Loucy (cell line): ENCODE results near the gene FTCD.

ENCODE experiments used
- EZH2phosphoT487 ChIP-seq: fragments of 200-600 bp; IDR thresholded peaks from 2 replicates; pipeline ENCODE4 v1.6.1; 2018; ENCODE audit warnings: antibody characterized with exemption, mild to moderate bottlenecking, moderate library complexity, borderline replicate concordance
- TF ChIP-seq, protein P1 (sequence below): fragments of 200-600 bp; sonication (generic); conservative IDR thresholded peaks from 2 replicates; pipeline ENCODE4 v1.5.1; 2014; ENCODE audit warnings: mild to moderate bottlenecking, antibody characterized with exemption, low read length

GRCh38 chr21:46159841-46160656 is 4.7 kb upstream of the FTCD start:
- TF ChIP-seq, protein P1, sequence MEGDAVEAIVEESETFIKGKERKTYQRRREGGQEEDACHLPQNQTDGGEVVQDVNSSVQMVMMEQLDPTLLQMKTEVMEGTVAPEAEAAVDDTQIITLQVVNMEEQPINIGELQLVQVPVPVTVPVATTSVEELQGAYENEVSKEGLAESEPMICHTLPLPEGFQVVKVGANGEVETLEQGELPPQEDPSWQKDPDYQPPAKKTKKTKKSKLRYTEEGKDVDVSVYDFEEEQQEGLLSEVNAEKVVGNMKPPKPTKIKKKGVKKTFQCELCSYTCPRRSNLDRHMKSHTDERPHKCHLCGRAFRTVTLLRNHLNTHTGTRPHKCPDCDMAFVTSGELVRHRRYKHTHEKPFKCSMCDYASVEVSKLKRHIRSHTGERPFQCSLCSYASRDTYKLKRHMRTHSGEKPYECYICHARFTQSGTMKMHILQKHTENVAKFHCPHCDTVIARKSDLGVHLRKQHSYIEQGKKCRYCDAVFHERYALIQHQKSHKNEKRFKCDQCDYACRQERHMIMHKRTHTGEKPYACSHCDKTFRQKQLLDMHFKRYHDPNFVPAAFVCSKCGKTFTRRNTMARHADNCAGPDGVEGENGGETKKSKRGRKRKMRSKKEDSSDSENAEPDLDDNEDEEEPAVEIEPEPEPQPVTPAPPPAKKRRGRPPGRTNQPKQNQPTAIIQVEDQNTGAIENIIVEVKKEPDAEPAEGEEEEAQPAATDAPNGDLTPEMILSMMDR: no peak
- TF ChIP-seq EZH2phosphoT487: no peak
